K562 (cell line): ENCODE data around the gene ZNF625. TPM values are rescaled to one million over a fixed set of nuclear protein-coding genes. Genes with fewer than 3 reads are reported as not detected.

ENCODE experiments used
- ATAC-seq: fragments of 200-7000 bp; cut with Tn5 transposase; 3 replicates; pipeline ENCODE4 v1.9.1; 2020; ENCODE audit warnings: moderate library complexity
- BruUV-seq: library from RNA; stranded (reverse); fragments of 400-500 nt; replicated peaks from 2 replicates; lab custom pipeline; 2021; lab: Mats Ljungman, UMichigan
- CTCF ChIA-PET: fragments of 300-600 bp; formaldehyde crosslinking; extraction: SDS; loops from one replicate; lab custom pipeline; 2021; ENCODE audit warnings: low intra/inter-chr PET ratio; lab: Yijun Ruan, JAX
- POLR2A ChIA-PET: fragments of 300-600, 350-650 bp; sonication (Branson Sonifier 250); formaldehyde crosslinking; extraction: SDS; loops from one replicate; lab custom pipeline; 2021; ENCODE audit warnings: antibody characterized with exemption, inconsistent platforms; lab: Yijun Ruan, JAX
- DNase-seq, 4 experiments: peaks; one replicate each; pipeline versions ENCODE4 v3.0.0 to v3.0.0-alpha.2; 2011 to 2018; ENCODE audit warnings: low spot score in 3 of 4, mixed read lengths in 3 of 4; ENCODE audit errors: extremely low read depth in 1 of 4
- FAIRE-seq: peaks from 2 replicates; lab custom pipeline; 2011; peaks lifted over from hg19 to GRCh38; lab: Jason Lieb, UNC
- H2AFZ ChIP-seq: 2 replicates; pipeline ENCODE4 v1.6.0; 2011; ENCODE audit warnings: low read depth, low read length, control low read depth, inconsistent platforms
- H3K27ac ChIP-seq: fragments of 200-600 bp; 3 replicates; pipeline ENCODE4 v1.8.0; 2011; ENCODE audit warnings: low read depth, mild to moderate bottlenecking, control low read depth, inconsistent platforms, low read length, moderate library complexity, mixed read lengths; ENCODE audit errors: extremely low read depth
- H3K27me3 ChIP-seq, 2 experiments: fragments of 300-600 bp in 1 of 2; 2 replicates in 1 of 2; 3 replicates in 1 of 2; pipeline versions ENCODE4 v1.6.0 to v1.8.0; 2011; ENCODE audit warnings: inconsistent platforms in 2 of 2, low read length in 2 of 2, mild to moderate bottlenecking in 1 of 2, mixed read lengths in 1 of 2, moderate library complexity in 1 of 2; ENCODE audit not compliant: control insufficient read depth in 2 of 2, insufficient read depth in 2 of 2
- H3K36me3 ChIP-seq: fragments of 300-600 bp; 3 replicates; pipeline ENCODE4 v1.8.0; 2011; ENCODE audit warnings: mild to moderate bottlenecking, low read length, inconsistent platforms; ENCODE audit not compliant: control insufficient read depth, insufficient read depth
- H3K4me1 ChIP-seq, 2 experiments: fragments of 200-600 bp in 1 of 2; replicated peaks in 1 of 2; 2 replicates in 1 of 2; 3 replicates in 1 of 2; pipeline versions ENCODE4 v1.5.1 to v1.8.0; 2011; ENCODE audit warnings: inconsistent platforms in 2 of 2, low read length in 2 of 2, mild to moderate bottlenecking in 1 of 2, mixed read lengths in 1 of 2, moderate library complexity in 1 of 2; ENCODE audit not compliant: control insufficient read depth in 2 of 2, insufficient read depth in 2 of 2
- H3K4me2 ChIP-seq: 2 replicates; pipeline ENCODE4 v1.6.1; 2011; ENCODE audit warnings: low read length, control low read depth, inconsistent platforms, mixed read lengths; ENCODE audit not compliant: insufficient read depth
- H3K4me3 ChIP-seq: fragments of 200-600 bp; sonication (generic), shearing (Covaris generic); 2 replicates; pipeline ENCODE4 v1.5.1; 2016; ENCODE audit warnings: control low read depth, inconsistent platforms
- H3K79me2 ChIP-seq: fragments of 200-600 bp; 3 replicates; pipeline ENCODE4 v1.8.0; 2011; ENCODE audit warnings: low read length, inconsistent platforms; ENCODE audit not compliant: control insufficient read depth, insufficient read depth
- H3K9ac ChIP-seq, 2 experiments: 2 replicates each; pipeline versions ENCODE4 v1.6.0 to v1.6.1; 2011; ENCODE audit warnings: low read depth in 2 of 2, low read length in 2 of 2, control low read depth in 1 of 2, inconsistent platforms in 1 of 2, mild to moderate bottlenecking in 1 of 2, mixed read lengths in 1 of 2; ENCODE audit not compliant: insufficient read depth in 1 of 2
- H3K9me1 ChIP-seq: one replicate; pipeline ENCODE4 v1.6.0; 2011; ENCODE audit warnings: inconsistent platforms, mild to moderate bottlenecking, low read length, moderate library complexity; ENCODE audit not compliant: control insufficient read depth, insufficient read depth
- H3K9me3 ChIP-seq: replicated peaks from 2 replicates; pipeline ENCODE4 v1.5.1; 2011; ENCODE audit warnings: low read depth, low read length, inconsistent platforms; ENCODE audit not compliant: control insufficient read depth, insufficient read depth
- H4K20me1 ChIP-seq: replicated peaks from 2 replicates; pipeline ENCODE4 v1.6.1; 2011; ENCODE audit warnings: low read length, inconsistent platforms, mixed read lengths; ENCODE audit not compliant: control insufficient read depth, insufficient read depth
- ADNP ChIP-seq: fragments of 200-800 bp; sonication (Bioruptor generic); IDR thresholded peaks from 2 replicates; pipeline ENCODE4 v1.6.1; 2016; ENCODE audit warnings: missing genetic modification characterization, missing compliant biosample characterization
- BRD9 ChIP-seq: fragments of 450-650 bp; IDR thresholded peaks from 2 replicates; pipeline ENCODE4 v1.6.1; 2018; ENCODE audit warnings: low read depth; ENCODE audit not compliant: partially characterized antibody
- CAMTA2 ChIP-seq: fragments of 250-450 bp; sonication (Bioruptor Pico); conservative IDR thresholded peaks from 2 replicates; pipeline ENCODE4 v1.5.1; 2022
- CHD4 ChIP-seq: fragments of 200-600 bp; sonication (generic); IDR thresholded peaks from 3 replicates; pipeline ENCODE4 v1.6.1; 2012; ENCODE audit warnings: low read depth, mild to moderate bottlenecking, mixed read lengths, low read length, inconsistent platforms; ENCODE audit not compliant: insufficient read depth, insufficient replicate concordance, poor library complexity, severe bottlenecking
- KLF16 ChIP-seq: IDR thresholded peaks from 2 replicates; pipeline ENCODE4 v1.6.1; 2016; ENCODE audit warnings: antibody characterized with exemption
- LEF1 ChIP-seq: fragments of 450-650 bp; IDR thresholded peaks from 2 replicates; pipeline ENCODE4 v1.6.1; 2016; ENCODE audit warnings: mild to moderate bottlenecking
- NCOA2 ChIP-seq, 2 experiments: fragments of 450-650 bp; IDR thresholded peaks; 2 replicates each; pipeline ENCODE4 v1.6.1; 2018; ENCODE audit warnings: mild to moderate bottlenecking in 2 of 2, moderate library complexity in 1 of 2; ENCODE audit not compliant: partially characterized antibody in 2 of 2
- SMC3 ChIP-seq: conservative IDR thresholded peaks from 2 replicates; pipeline ENCODE4 v1.6.1; 2011; ENCODE audit warnings: low read depth, low read length, improper control_type of control experiment; ENCODE audit not compliant: insufficient read depth
- ZNF274 ChIP-seq: IDR thresholded peaks from 2 replicates; pipeline ENCODE4 v1.6.1; 2011; ENCODE audit warnings: low read depth, mild to moderate bottlenecking, low read length, moderate library complexity, borderline replicate concordance
- ZNF280B ChIP-seq: fragments of 250-450 bp; sonication (Bioruptor Pico); IDR thresholded peaks from 2 replicates; pipeline ENCODE4 v1.5.1; 2021; ENCODE audit warnings: mild to moderate bottlenecking
- ZNF449 ChIP-seq: fragments of 250-450 bp; sonication (Bioruptor Pico); IDR thresholded peaks from 2 replicates; pipeline ENCODE4 v1.8.0; 2022; ENCODE audit warnings: moderate library complexity, mild to moderate bottlenecking, inconsistent platforms
- ZSCAN29 ChIP-seq: fragments of 450-650 bp; IDR thresholded peaks from 2 replicates; pipeline ENCODE4 v1.6.1; 2017
- WGBS: fragments of 100-300 bp; shearing (Covaris generic); methylation state at CpG from one replicate; pipeline ENCODE4 v1.1.6; 2016; ENCODE audit warnings: low coverage, mixed read lengths; ENCODE audit not compliant: insufficient coverage; ENCODE audit errors: missing lambda C conversion rate; 5-methylcytosine and 5-hydroxymethylcytosine counted together
- in situ Hi-C: fragments of 300-500 bp; cut with MboI; formaldehyde crosslinking; loops from 4 replicates; pipeline ENCODE4 v1.15.0; 2018; ENCODE audit warnings: inconsistent platforms, mixed read lengths
- intact Hi-C: fragments of 100-400 bp; cut with micrococcal nuclease; formaldehyde crosslinking; loops from 2 replicates; pipeline ENCODE4 v1.14.2; 2022
- polyA plus RNA-seq, 8 experiments: library from polyadenylated mRNA; depleted of rRNA in 4 of 8; stranded (reverse) in 5 of 8; unstranded in 3 of 8; fragments of >200 nt; fragmentation: Nextera tagmentation in 2 of 8; fragmentation: Illumina TruSeq in 1 of 8; extraction: Ambion mirVana in 2 of 8; extraction: Trizol in 1 of 8; gene quantifications; 2 replicates each; pipeline versions ENCODE4 v1.2.1 to v1.2.3, GENCODE V29; 2011 to 2014; ENCODE audit warnings: inconsistent platforms in 1 of 8, missing spikeins in 1 of 8
- total RNA-seq, 7 experiments: library from RNA; depleted of rRNA in 6 of 7; stranded (reverse); fragments of >200 nt in 6 of 7; fragmentation: Illumina TruSeq in 2 of 7; extraction: Trizol in 2 of 7; gene quantifications; 2 replicates each; pipeline versions ENCODE4 v1.2.1 to v1.2.3, GENCODE V29; 2011 to 2021; ENCODE audit warnings: low replicate concordance in 1 of 7
- TF ChIP-seq, protein P1 (sequence below): fragments of 250-450 bp; sonication (Bioruptor Pico); IDR thresholded peaks from 2 replicates; pipeline ENCODE4 v1.8.0; 2021; ENCODE audit warnings: moderate library complexity, mild to moderate bottlenecking, inconsistent platforms
- TF ChIP-seq, protein P2 (sequence below), 3 experiments: IDR thresholded peaks in 2 of 3; conservative IDR thresholded peaks in 1 of 3; 2 replicates each; pipeline ENCODE4 v1.5.1; 2011 to 2012; ENCODE audit warnings: low read length in 3 of 3, mild to moderate bottlenecking in 3 of 3, control low read depth in 2 of 3, improper control_type of control experiment in 1 of 3, inconsistent platforms in 1 of 3, low read depth in 1 of 3, mixed read lengths in 1 of 3, moderate library complexity in 1 of 3; ENCODE audit not compliant: insufficient read depth in 2 of 3

ZNF625 gene
- total and polyA plus RNA-seq, 9 of the 15 experiments (the other 6 are each of a cell fraction or from before 2014, with no cell fraction given) = 0.07 to 0.09 TPM; not detected in 7

- no peak for TF ChIP-seq ADNP (tag)
- no peak for TF ChIP-seq NCOA2 (IDR thresholded peaks at IDR 0.05; ENCODE audit: partially characterized antibody in 2 of 2)
- no peak for TF ChIP-seq BRD9
- TF ChIP-seq, all 486 proteins: peak for 11
Observed at GRCh38 chr19:12133069-12133468, 23.5 kb downstream of the ZNF625 start (continued).

DNA sequence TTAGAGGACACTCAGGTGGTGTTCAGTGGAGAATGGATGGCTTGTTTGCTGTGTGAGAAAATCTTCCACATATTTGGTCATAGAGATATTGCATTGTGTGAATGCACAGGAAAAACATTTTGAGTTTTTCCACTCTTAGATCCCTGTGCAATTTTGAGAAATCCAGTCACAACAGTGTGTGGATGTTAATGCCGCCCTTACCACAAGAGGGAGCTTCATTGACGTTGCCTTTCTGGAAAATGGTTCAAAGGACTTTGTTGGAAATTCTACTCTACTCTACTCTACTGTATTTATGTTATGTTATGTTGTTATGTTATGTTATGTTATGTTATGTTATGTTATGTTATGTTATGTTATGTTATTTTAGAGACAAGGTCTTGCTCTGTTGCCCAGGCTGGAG lies 29.8 kb downstream of the ZNF625 start:
- H3K9ac ChIP-seq = no peak overlapping the region
- peak; percentile 83 for FAIRE-seq
- DNase-seq = peak; percentile 18 to 34 (median 30)
- intact Hi-C loops (no loop called here), in situ Hi-C loops (no loop called here)
- H3K27ac ChIP-seq = no peak overlapping the region
- no peaks in the 10 kb centered on the region for H4K20me1 ChIP-seq
- no peaks in the 10 kb centered on the region for H3K4me1 ChIP-seq
- ATAC-seq = peak; percentile 51; the same call in 2 of the 3 replicates
- H3K4me3 ChIP-seq = no peak overlapping the region
- H3K9me1 ChIP-seq = no peaks in the 10 kb centered on the region
- H3K79me2 ChIP-seq = no peaks in the 10 kb centered on the region
- no TSS peak for BruUV-seq
- ChIA-PET POLR2A (interaction anchor here (1.2 kb wide), 1 partner anchor 13 kb away, joined by 4 read pairs; the partner anchor contains the start of gene ZNF20), CTCF (no interaction called here)
- no peak overlapping the region for H2AFZ ChIP-seq
- no peak overlapping the region for H3K4me2 ChIP-seq
- no peaks in the 10 kb centered on the region for H3K36me3 ChIP-seq
- H3K27me3 ChIP-seq = no peaks in the 10 kb centered on the region
- WGBS = 0% methylated on average over 2 of the region's 2 CpGs
- H3K9me3 ChIP-seq = no peaks in the 10 kb centered on the region; the same call in 1 of the 2 replicates
- TF ChIP-seq ZNF274 (no peak), CAMTA2 (CRISPR knock-in tag) (no peak), KLF16 (no peak), ZNF449 (CRISPR knock-in tag) (no peak), LEF1 (no peak), SMC3 (0 out of 2 replicates have a peak, but pooled peaks have one; percentile 10), CHD4 (no peak), ZSCAN29 (no peak), ZNF280B (CRISPR knock-in tag) (no peak)
- TF ChIP-seq, protein P1, sequence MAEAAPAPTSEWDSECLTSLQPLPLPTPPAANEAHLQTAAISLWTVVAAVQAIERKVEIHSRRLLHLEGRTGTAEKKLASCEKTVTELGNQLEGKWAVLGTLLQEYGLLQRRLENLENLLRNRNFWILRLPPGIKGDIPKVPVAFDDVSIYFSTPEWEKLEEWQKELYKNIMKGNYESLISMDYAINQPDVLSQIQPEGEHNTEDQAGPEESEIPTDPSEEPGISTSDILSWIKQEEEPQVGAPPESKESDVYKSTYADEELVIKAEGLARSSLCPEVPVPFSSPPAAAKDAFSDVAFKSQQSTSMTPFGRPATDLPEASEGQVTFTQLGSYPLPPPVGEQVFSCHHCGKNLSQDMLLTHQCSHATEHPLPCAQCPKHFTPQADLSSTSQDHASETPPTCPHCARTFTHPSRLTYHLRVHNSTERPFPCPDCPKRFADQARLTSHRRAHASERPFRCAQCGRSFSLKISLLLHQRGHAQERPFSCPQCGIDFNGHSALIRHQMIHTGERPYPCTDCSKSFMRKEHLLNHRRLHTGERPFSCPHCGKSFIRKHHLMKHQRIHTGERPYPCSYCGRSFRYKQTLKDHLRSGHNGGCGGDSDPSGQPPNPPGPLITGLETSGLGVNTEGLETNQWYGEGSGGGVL = no peak
- TF ChIP-seq, protein P2, sequence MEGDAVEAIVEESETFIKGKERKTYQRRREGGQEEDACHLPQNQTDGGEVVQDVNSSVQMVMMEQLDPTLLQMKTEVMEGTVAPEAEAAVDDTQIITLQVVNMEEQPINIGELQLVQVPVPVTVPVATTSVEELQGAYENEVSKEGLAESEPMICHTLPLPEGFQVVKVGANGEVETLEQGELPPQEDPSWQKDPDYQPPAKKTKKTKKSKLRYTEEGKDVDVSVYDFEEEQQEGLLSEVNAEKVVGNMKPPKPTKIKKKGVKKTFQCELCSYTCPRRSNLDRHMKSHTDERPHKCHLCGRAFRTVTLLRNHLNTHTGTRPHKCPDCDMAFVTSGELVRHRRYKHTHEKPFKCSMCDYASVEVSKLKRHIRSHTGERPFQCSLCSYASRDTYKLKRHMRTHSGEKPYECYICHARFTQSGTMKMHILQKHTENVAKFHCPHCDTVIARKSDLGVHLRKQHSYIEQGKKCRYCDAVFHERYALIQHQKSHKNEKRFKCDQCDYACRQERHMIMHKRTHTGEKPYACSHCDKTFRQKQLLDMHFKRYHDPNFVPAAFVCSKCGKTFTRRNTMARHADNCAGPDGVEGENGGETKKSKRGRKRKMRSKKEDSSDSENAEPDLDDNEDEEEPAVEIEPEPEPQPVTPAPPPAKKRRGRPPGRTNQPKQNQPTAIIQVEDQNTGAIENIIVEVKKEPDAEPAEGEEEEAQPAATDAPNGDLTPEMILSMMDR (IDR thresholded peaks at IDR 0.05 in 2 of 3, conservative IDR thresholded peaks at IDR 0.05 in 1 of 3; ENCODE audit: insufficient read depth in 2 of 3, low read depth in 1 of 3, low read length in 3 of 3) = peak; percentile 30 to 60 (median 56); a peak in 5 of 6 replicates
